ENCODE results near the gene CROCC2.

The CROCC2 gene

DNA sequence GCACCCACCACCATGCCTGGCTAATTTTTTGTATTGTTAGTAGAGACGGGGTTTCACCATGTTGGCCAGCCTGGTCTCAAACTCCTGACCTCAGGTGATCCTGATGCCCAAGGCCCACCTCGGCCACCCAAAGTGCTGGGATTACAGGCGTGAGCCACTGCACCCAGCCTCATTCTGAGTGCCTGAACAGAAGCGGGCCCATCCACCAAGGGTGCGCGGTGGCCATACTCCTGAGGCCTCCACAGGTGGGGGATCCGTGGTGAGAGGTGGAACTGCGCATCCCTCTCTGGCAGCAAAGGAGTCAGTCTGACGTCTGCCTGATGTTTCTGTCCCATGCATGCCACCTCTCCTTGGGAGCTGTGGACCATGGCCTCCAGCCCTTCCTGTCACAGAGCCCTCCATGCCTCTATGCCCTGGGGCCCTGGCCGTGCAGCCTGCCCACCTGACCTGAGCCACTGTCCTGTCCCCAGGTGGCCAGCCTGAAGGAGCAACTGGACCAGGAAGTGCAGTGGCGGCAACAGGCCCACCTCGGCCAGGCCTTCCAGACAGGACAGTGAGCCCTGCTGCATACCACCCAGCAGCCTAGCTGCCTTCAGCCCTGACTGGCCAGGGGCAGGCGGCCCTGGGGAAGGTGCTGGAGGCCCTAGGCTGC lies 84.7 kb downstream of the CROCC2 start:
- TF ChIP-seq, protein P1, sequence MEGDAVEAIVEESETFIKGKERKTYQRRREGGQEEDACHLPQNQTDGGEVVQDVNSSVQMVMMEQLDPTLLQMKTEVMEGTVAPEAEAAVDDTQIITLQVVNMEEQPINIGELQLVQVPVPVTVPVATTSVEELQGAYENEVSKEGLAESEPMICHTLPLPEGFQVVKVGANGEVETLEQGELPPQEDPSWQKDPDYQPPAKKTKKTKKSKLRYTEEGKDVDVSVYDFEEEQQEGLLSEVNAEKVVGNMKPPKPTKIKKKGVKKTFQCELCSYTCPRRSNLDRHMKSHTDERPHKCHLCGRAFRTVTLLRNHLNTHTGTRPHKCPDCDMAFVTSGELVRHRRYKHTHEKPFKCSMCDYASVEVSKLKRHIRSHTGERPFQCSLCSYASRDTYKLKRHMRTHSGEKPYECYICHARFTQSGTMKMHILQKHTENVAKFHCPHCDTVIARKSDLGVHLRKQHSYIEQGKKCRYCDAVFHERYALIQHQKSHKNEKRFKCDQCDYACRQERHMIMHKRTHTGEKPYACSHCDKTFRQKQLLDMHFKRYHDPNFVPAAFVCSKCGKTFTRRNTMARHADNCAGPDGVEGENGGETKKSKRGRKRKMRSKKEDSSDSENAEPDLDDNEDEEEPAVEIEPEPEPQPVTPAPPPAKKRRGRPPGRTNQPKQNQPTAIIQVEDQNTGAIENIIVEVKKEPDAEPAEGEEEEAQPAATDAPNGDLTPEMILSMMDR (IDR thresholded peaks at IDR 0.05; ENCODE audit: insufficient read depth, low read length, poor library complexity, severe bottlenecking): no peak
- H3K4me3 ChIP-seq (replicated peaks; ENCODE audit: low read depth, low read length): no peak overlapping the region
- H3K36me3 ChIP-seq (ENCODE audit: control insufficient read depth, insufficient read depth, low read length): no peaks in the 10 kb centered on the region
- H3K27me3 ChIP-seq (replicated peaks; ENCODE audit: control insufficient read depth, insufficient read depth, low read length): no peaks in the 10 kb centered on the region; the same call in none of the 2 replicates
- DNase-seq (ENCODE audit: extremely low read depth, insufficient read length): no peak

DNA sequence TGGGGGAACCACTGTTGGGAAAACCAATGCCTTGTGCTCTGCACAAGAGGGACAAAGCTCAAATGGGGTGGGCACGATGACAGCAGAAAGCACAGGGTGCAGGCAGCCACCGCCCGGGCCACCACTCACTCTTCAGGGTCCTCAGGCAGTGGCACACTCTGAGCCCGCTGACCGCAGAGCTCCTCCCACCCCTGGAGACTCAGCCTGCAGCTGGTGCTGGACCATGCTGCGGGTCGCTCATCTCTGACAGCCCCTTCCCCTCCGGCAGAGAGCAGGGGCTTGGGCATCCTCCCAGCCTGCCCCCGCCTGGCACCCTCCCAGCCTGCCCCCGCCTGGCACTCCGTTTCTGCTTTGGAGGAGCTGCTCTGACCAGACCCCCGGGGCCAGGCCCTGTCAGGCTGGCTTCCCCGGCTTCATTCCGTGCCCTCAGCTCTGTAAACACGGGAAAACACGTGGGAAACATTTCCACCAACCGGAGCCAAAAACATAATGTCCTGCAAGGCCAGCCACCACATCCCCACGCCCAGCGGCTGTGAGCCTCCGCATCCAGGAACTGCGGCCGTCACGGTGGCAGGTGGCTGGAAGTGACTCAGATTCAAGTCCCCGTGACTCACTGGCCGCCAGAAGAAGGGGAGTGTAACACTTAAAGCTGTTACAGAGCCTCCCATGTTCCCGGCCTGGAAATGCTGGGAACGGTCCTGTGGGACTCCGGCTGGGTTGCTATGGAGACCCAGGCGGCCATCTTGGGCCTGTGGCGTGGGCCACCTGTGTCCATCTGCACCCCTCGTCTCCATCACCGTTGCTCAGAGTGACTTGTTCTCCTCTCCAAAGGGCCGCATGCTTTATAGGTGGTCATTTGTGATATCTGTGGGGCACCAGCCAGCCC lies 85.5 kb downstream of the CROCC2 start:
- TF ChIP-seq, protein P1 (IDR thresholded peaks at IDR 0.05; ENCODE audit: insufficient read depth, low read length, poor library complexity, severe bottlenecking): no peak
- Histone ChIP-seq H3K36me3 (ENCODE audit: control insufficient read depth, insufficient read depth, low read length) (no peaks in the 10 kb centered on the region), H3K4me3 (replicated peaks; ENCODE audit: low read depth, low read length) (no peak overlapping the region), H3K27me3 (replicated peaks; ENCODE audit: control insufficient read depth, insufficient read depth, low read length) (no peaks in the 10 kb centered on the region; the same call in none of the 2 replicates)
- no peak for DNase-seq (ENCODE audit: extremely low read depth, insufficient read length)

DNA sequence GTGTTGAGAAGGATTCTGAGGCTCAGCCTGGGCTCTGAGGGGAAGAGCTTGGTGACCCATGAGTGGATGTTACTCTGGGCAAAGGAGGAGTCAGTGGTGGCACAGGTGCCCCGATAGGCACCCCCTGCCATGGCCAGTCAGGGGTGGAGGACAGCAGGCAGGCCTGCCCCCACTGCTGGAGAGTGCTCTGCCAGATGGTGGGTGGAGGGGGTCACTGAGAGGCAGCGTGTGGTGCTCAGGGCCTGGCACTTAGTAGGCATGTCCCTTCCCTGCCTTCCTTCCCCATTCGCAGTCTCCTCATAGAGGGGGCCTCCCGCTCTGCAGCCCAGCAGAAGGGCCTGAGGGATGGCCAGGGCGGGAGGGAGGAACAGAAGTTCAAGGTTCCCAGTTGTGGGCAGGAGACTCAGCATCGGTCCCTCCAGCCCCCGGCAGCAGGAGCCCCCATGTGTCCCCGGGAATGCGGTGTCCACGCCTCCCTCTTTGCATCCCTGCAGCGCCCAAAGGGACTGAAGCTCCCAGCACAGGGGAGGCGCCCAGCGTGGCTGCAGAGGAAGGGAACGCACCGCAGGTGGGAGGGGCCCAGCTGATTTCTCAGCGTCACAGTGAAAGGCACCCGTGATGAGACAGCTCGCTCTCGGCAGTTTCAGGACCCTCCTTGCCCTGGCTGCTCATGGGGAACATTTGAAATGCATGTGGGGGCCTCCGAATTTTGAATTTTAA lies 86.6 kb downstream of the CROCC2 start:
- H3K4me3 ChIP-seq (replicated peaks; ENCODE audit: low read depth, low read length): no peak overlapping the region
- H3K36me3 ChIP-seq (ENCODE audit: control insufficient read depth, insufficient read depth, low read length): no peaks in the 10 kb centered on the region
- TF ChIP-seq, protein P1 (IDR thresholded peaks at IDR 0.05; ENCODE audit: insufficient read depth, low read length, poor library complexity, severe bottlenecking): no peak
- H3K27me3 ChIP-seq (replicated peaks; ENCODE audit: control insufficient read depth, insufficient read depth, low read length): no peaks in the 10 kb centered on the region; the same call in none of the 2 replicates
- DNase-seq (ENCODE audit: extremely low read depth, insufficient read length): no peak

DNA sequence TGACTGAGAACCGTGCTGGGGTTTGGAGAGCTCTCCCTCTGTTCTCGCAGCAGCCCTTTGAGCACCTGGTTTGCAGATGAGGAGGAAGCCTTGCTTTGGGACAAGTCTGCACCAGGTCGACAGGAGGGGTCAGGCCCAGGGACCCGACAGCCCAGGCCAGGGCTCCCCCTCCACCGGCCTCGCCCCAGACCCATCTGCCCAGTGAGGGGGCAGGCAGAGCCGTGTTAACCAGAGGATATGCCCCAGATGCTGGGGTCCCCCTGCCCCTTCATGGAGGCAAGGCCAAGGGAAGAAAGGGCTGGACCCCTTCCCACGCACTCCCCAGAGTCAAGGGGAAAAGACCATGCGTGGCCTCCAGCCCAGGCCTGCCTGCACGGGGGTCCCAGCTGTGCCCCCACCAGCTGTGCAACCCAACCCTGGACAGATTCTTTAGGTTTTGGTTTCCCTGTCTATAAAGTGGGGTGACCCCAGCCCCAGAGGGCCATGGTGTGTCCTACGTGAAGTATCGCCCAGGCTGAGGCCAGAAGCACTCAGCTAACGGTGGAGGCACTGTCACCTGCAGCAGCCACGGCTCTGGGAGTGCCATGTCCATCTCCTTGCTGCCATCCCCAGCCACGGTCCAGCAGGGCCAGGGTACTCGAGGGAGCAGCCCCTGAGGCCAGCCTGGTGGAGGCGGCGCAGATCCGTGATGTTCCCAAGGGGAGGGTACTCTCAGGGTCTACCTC lies 87.5 kb downstream of the CROCC2 start:
- Histone ChIP-seq H3K4me3 (replicated peaks; ENCODE audit: low read depth, low read length) (no peak overlapping the region), H3K27me3 (replicated peaks; ENCODE audit: control insufficient read depth, insufficient read depth, low read length) (no peaks in the 10 kb centered on the region; the same call in none of the 2 replicates), H3K36me3 (ENCODE audit: control insufficient read depth, insufficient read depth, low read length) (no peaks in the 10 kb centered on the region)
- TF ChIP-seq, protein P1 (IDR thresholded peaks at IDR 0.05; ENCODE audit: insufficient read depth, low read length, poor library complexity, severe bottlenecking): no peak
- no peak for DNase-seq (ENCODE audit: extremely low read depth, insufficient read length)

DNA sequence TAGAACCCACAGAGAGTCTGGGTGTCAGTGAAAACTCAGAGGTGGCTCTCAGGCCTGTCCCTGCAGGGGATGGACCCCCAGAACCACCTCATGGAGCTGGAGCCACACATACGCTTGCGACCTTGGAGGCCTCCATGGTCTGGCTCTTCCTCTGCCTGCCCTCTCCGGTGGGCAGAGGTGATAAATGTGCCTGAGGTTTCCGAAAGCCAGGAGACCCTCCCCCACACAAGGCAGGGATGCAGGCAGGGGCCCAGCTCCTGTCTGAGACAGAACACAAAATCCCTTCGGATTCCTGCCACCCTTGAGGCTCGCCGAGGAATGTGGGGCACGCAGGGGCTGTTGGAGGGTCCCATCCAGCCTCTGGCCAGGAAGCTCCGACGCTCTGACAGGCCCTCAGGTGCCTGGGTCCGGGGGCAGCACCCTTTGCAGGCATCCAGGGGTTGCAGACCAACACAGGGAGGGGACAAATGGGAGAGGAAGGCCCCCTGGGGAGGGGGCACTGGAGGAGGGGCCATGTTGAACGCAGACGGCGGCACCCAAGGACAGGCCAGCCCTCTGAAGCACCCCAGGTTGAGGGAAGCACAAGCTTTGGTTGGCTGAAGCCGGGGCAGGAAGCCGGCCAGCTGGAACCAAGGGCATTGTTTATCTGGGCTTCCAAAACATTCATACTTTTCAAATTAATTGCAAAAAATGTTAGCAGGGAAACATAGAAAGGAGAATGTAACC lies 88.2 kb downstream of the CROCC2 start:
- Histone ChIP-seq H3K27me3 (replicated peaks; ENCODE audit: control insufficient read depth, insufficient read depth, low read length) (no peaks in the 10 kb centered on the region; the same call in none of the 2 replicates), H3K36me3 (ENCODE audit: control insufficient read depth, insufficient read depth, low read length) (no peaks in the 10 kb centered on the region), H3K4me3 (replicated peaks; ENCODE audit: low read depth, low read length) (no peak overlapping the region)
- no peak for DNase-seq (ENCODE audit: extremely low read depth, insufficient read length)
- TF ChIP-seq, protein P1 (IDR thresholded peaks at IDR 0.05; ENCODE audit: insufficient read depth, low read length, poor library complexity, severe bottlenecking): no peak
